Neural crest cell (in vitro differentiated cells): ENCODE data around the gene CDK16. TPM values are rescaled to one million over a fixed set of nuclear protein-coding genes. Genes with fewer than 3 reads are reported as not detected.

Experiments
- DNase-seq: peaks from one replicate; pipeline ENCODE4 v3.0.0; 2021; ENCODE audit warnings: low read depth, mixed read lengths, low spot score
- H3K27ac Mint-ChIP-seq: one replicate; pipeline ENCODE4 v1.8.0; 2021; ENCODE audit warnings: mild to moderate bottlenecking, mixed read lengths; ENCODE audit not compliant: unreplicated experiment
- H3K27me3 Mint-ChIP-seq: 2 replicates; pipeline ENCODE4 v1.8.0; 2021; ENCODE audit warnings: low read depth, mild to moderate bottlenecking, mixed read lengths
- H3K36me3 Mint-ChIP-seq: 2 replicates; pipeline ENCODE4 v1.8.0; 2021; ENCODE audit warnings: low read depth, mild to moderate bottlenecking, mixed read lengths
- H3K4me1 Mint-ChIP-seq: 2 replicates; pipeline ENCODE4 v1.8.0; 2021; ENCODE audit warnings: mixed read lengths
- H3K4me3 Mint-ChIP-seq: one replicate; pipeline ENCODE4 v1.8.0; 2021; ENCODE audit warnings: mild to moderate bottlenecking, mixed read lengths
- H3K9me3 Mint-ChIP-seq: 2 replicates; pipeline ENCODE4 v1.8.0; 2021; ENCODE audit warnings: mixed read lengths
- total RNA-seq: library from RNA; stranded (reverse); gene quantifications from 2 replicates; pipeline ENCODE4 v1.2.1, GENCODE V29; 2021
- TF ChIP-seq, protein P1 (sequence below): fragments of 200-600 bp; sonication (generic); conservative IDR thresholded peaks from 2 replicates; pipeline ENCODE4 v1.5.0; 2021; ENCODE audit warnings: antibody characterized with exemption, mild to moderate bottlenecking

Gene CDK16
- total RNA-seq, 1 donor from 2014 or later, result 289 TPM

DNA sequence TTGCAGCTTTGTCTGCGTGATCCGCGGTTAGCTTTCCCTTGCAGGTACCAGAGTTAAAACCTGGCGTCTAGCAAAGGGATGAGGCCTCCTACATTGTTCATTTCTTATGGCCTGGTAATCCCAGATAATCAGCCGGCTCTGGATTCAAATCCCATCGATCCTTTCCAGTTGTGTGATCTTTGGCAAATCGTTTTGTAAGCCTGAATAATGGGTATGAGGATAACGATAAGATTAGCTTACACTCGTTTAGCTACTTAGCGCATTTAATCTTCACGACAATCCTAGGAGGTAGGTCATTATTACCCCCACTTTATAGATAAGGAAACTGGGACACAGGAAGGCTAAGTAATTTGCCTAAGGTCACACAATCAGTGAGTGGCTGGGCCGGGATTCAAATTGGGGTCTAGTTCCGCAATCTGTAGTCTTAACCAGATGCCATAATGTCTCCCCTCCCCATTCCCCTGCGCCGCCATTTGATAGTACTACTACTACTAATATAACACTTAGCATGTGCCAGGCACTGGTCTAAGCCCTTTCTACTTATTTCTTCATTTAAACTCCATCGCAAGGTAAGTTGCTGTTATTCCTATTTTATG lies 26.6 kb upstream of the CDK16 start:
- TF ChIP-seq, protein P1, sequence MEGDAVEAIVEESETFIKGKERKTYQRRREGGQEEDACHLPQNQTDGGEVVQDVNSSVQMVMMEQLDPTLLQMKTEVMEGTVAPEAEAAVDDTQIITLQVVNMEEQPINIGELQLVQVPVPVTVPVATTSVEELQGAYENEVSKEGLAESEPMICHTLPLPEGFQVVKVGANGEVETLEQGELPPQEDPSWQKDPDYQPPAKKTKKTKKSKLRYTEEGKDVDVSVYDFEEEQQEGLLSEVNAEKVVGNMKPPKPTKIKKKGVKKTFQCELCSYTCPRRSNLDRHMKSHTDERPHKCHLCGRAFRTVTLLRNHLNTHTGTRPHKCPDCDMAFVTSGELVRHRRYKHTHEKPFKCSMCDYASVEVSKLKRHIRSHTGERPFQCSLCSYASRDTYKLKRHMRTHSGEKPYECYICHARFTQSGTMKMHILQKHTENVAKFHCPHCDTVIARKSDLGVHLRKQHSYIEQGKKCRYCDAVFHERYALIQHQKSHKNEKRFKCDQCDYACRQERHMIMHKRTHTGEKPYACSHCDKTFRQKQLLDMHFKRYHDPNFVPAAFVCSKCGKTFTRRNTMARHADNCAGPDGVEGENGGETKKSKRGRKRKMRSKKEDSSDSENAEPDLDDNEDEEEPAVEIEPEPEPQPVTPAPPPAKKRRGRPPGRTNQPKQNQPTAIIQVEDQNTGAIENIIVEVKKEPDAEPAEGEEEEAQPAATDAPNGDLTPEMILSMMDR, result no peak
- H3K4me3 Mint-ChIP-seq, result peak overlapping the region; percentile 92
- peaks cover 9% of the 10 kb centered on the region for H3K27me3 Mint-ChIP-seq
- no peak overlapping the region for H3K27ac Mint-ChIP-seq
- peaks cover 17% of the 10 kb centered on the region for H3K36me3 Mint-ChIP-seq
- peaks cover 3% of the 10 kb centered on the region for H3K9me3 Mint-ChIP-seq
- peaks cover 60% of the 10 kb centered on the region for H3K4me1 Mint-ChIP-seq
- no peak for DNase-seq

- peaks cover 77% of the 10 kb centered on the region for H3K4me1 Mint-ChIP-seq
- DNase-seq, result peak; percentile 99
- peaks cover 26% of the 10 kb centered on the region for H3K36me3 Mint-ChIP-seq
- H3K4me3 Mint-ChIP-seq, result peak within 1 kb of the TSS; percentile 96
- peaks cover 3% of the 10 kb centered on the region for H3K9me3 Mint-ChIP-seq
- H3K27me3 Mint-ChIP-seq, result peaks cover 9% of the 10 kb centered on the region
- peak within 1 kb of the TSS; percentile 95 for H3K27ac Mint-ChIP-seq
- TF ChIP-seq, protein P1, result peak; percentile 95
Measured at GRCh38 chrX:47193475-47194193, 24.8 kb upstream of the CDK16 start, which contains the start of gene UBA1. Gene UBA1 (plus strand): TSS chrX:47193829. CDS start chrX:47198803, 4,974 bp downstream.

DNA sequence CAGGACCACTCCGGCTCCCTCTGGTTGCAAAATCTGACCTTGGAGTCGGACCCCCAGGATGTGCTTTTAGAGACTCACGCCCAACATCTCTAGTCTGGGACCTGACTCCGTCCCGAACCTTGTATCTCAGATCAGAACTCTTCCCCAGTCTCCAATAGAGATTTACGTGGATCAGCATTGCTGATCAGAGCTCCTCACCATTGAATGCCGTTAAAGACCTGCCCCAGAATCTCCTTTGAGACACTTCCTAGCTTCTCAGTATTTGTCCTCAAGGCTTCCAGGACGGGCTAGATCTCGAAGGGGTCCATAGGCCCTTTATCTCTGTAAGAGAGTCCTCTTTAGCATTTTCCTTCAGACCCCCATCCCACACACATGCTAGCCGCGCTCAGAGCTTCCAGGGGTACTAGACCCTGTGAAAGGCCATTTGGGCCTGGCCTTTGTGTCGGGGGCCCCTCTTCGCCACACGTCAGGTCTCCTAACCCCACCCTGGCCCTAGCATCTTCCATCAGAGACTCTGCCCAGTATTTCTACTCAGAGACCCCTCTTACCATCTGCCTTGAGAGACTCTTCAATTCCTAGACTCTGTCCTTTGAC lies 24.2 kb upstream of the CDK16 start:
- Mint-ChIP-seq H3K36me3 (peaks cover 29% of the 10 kb centered on the region), H3K4me3 (peak overlapping the region; percentile 96), H3K4me1 (peaks cover 80% of the 10 kb centered on the region), H3K27me3 (peaks cover 9% of the 10 kb centered on the region), H3K27ac (peak overlapping the region; percentile 95), H3K9me3 (peaks cover 3% of the 10 kb centered on the region)
- TF ChIP-seq, protein P1, result no peak
- no peak for DNase-seq

DNA sequence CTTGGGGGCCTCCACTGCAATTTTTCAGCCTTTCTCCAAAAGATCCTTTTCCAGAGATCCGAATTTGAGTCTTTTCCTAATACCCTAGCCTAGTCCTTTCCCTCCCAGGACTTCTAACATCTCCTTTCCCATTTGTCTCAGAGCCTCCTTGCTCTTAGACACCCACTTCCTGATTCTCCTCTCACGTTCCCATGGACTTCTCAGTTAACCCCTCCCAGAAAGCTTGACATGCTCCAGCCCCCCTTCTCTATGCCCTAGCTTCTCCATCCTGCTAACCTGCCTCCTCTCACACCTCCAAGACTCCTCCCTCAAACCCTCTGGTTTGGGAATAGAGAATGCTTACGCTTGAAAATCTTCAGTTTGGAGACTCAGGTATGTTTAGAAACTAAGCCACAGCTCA lies 22.4 kb upstream of the CDK16 start:
- TF ChIP-seq, protein P1, result no peak
- Mint-ChIP-seq H3K27me3 (peaks cover 2% of the 10 kb centered on the region), H3K27ac (peak overlapping the region; percentile 93), H3K4me3 (peak overlapping the region; percentile 96), H3K36me3 (peaks cover 38% of the 10 kb centered on the region), H3K4me1 (peaks cover 71% of the 10 kb centered on the region), H3K9me3 (no peaks in the 10 kb centered on the region)
- no peak for DNase-seq

DNA sequence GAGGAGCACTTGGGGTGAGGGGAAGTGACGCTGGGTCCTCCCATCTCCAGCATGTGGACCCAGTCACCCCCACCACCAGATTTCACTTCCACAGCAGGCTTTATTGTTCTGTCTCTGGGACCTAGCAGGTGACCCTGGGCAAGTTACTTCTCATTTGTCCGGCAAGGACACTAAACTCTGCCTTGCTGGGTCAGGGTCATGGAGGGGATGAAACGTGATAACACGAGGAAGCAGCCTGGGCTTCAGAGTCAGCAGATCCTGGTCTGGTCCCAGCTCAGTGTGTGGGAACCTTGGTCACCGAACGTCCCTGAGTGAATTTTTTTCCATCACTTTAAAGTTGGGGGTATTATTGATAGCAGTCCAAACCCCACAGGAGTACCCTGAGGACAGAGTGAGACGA lies 21.0 kb upstream of the CDK16 start:
- DNase-seq, result no peak
- Mint-ChIP-seq H3K27ac (peak overlapping the region; percentile 78), H3K27me3 (no peaks in the 10 kb centered on the region), H3K4me3 (peak overlapping the region; percentile 96), H3K4me1 (peaks cover 61% of the 10 kb centered on the region), H3K9me3 (no peaks in the 10 kb centered on the region), H3K36me3 (peaks cover 44% of the 10 kb centered on the region)
- TF ChIP-seq, protein P1, result no peak
